Left lung (tissue), 10 donors: ENCODE results near the gene MRPS16. TPM values are rescaled to one million over a fixed set of nuclear protein-coding genes. Genes with fewer than 3 reads are reported as not detected.
A peak's percentile ranks its signal among the peaks of the same experiment; 100 is the strongest.

Experiments used
- ATAC-seq: fragments of 200-7000 bp; cut with Tn5 transposase; one replicate; pipeline ENCODE4 v1.9.1; 2020; ENCODE audit warnings: moderate library complexity
- DNase-seq, 4 donors: peaks; one replicate each; pipeline ENCODE4 v3.0.0-alpha.2; 2013 to 2020
- H3K27ac ChIP-seq, 2 donors: fragments of 200-600 bp; sonication (generic) in 1 of 2; one replicate each; pipeline versions ENCODE4 v1.5.0 to v1.8.0; 2020 to 2021
- H3K27me3 ChIP-seq, 2 donors: fragments of 200-600 bp; sonication (generic) in 1 of 2; one replicate each; pipeline versions ENCODE4 v1.5.0 to v1.8.0; 2020 to 2021
- H3K36me3 ChIP-seq, 2 donors: fragments of 200-600 bp; sonication (generic) in 1 of 2; one replicate each; pipeline versions ENCODE4 v1.5.0 to v1.8.0; 2020 to 2021
- H3K4me1 ChIP-seq, 2 donors: fragments of 200-600 bp; one replicate each; pipeline ENCODE4 v1.8.0; 2021
- H3K4me3 ChIP-seq, 2 donors: fragments of 200-600 bp; sonication (generic) in 1 of 2; one replicate each; pipeline versions ENCODE4 v1.5.0 to v1.8.0; 2020 to 2021; ENCODE audit warnings: mild to moderate bottlenecking in 1 of 2
- H3K9me3 ChIP-seq, 2 donors: fragments of 200-600 bp; sonication (generic) in 1 of 2; one replicate each; pipeline versions ENCODE4 v1.5.0 to v1.8.0; 2020 to 2021
- CTCF ChIP-seq, 2 donors: fragments of 200-600 bp; sonication (generic) in 1 of 2; IDR thresholded peaks; one replicate each; pipeline versions ENCODE4 v1.5.0 to v1.8.0; 2021; ENCODE audit warnings: antibody characterized with exemption in 2 of 2
- intact Hi-C, 2 donors: fragments of 100-400 bp; cut with DNase I; formaldehyde crosslinking; loops; one replicate each; pipeline versions ENCODE4 v1.11.2 to v1.14.2; 2022
- polyA plus RNA-seq, 6 donors: library from polyadenylated mRNA; unstranded; fragments of 120-200 nt; gene quantifications; one replicate each; pipeline ENCODE4 v1.2.1, GENCODE V29; 2013; ENCODE audit not compliant: insufficient read length in 6 of 6
- total RNA-seq, 2 donors: library from RNA; stranded (reverse); fragmentation: NEBNext Ultra II Directional; extraction: Animal tissue kit (Norgen Biotek cat#: 25700); gene quantifications; one replicate each; pipeline ENCODE4 v1.2.1, GENCODE V29; 2021
- donor health status: DM: no; HTN: yes; CAD: no.
- donor health status: DM: no; HTN: no; CAD: no.

The MRPS16 gene
- total and polyA plus RNA-seq, 8 donors: 57.2 to 83.6 (median 66.4) TPM

GRCh38 chr10:73287441-73287840 lies 35.0 kb upstream of the MRPS16 start:
- Histone ChIP-seq H3K36me3 (no peaks in the 10 kb centered on the region), H3K4me1 (no peaks in the 10 kb centered on the region), H3K27ac (no peak overlapping the region), H3K4me3 (no peak overlapping the region), H3K27me3 (no peaks in the 10 kb centered on the region), H3K9me3 (no peaks in the 10 kb centered on the region)
- intact Hi-C loops: no loop called here
- DNase-seq (no peak), ATAC-seq (no peak)
- no peak for TF ChIP-seq CTCF (IDR thresholded peaks at IDR 0.05)

GRCh38 chr10:73281097-73281496 lies 28.7 kb upstream of the MRPS16 start:
- DNase-seq (no peak), ATAC-seq (no peak)
- Histone ChIP-seq H3K27ac (no peak overlapping the region), H3K9me3 (no peaks in the 10 kb centered on the region), H3K4me3 (no peak overlapping the region), H3K4me1 (no peaks in the 10 kb centered on the region), H3K27me3 (no peaks in the 10 kb centered on the region), H3K36me3 (no peaks in the 10 kb centered on the region)
- intact Hi-C loops: no loop called here
- no peak for TF ChIP-seq CTCF (IDR thresholded peaks at IDR 0.05)

- no peak for ATAC-seq
- Histone ChIP-seq H3K4me1 (no peaks in the 10 kb centered on the region), H3K27ac (no peak overlapping the region), H3K36me3 (no peaks in the 10 kb centered on the region), H3K27me3 (no peaks in the 10 kb centered on the region), H3K4me3 (no peak overlapping the region), H3K9me3 (peaks cover 0 to 3% of the 10 kb centered on the region in 2 donors)
- no peak for TF ChIP-seq CTCF (IDR thresholded peaks at IDR 0.05)
- DNase-seq: no peak
- intact Hi-C loops: no loop called here
These were observed 12.0 kb upstream of the MRPS16 start for GRCh38 chr10:73264423-73264822.

GRCh38 chr10:73263693-73264347 lies 11.4 kb upstream of the MRPS16 start:
- no peak for ATAC-seq
- H3K9me3 ChIP-seq: peaks cover 0 to 7% of the 10 kb centered on the region in 2 donors

More at GRCh38 chr10:73263693-73264347, 11.4 kb upstream of the MRPS16 start:
- intact Hi-C loops: no loop called here
- H3K27ac ChIP-seq: no peak overlapping the region
- no peaks in the 10 kb centered on the region for H3K36me3 ChIP-seq
- no peak for DNase-seq
- H3K27me3 ChIP-seq: no peaks in the 10 kb centered on the region
- TF ChIP-seq CTCF (IDR thresholded peaks at IDR 0.05): peak in 1 of 2 donors; percentile 28
- H3K4me1 ChIP-seq: no peaks in the 10 kb centered on the region
- no peak overlapping the region for H3K4me3 ChIP-seq
